Measurements from ENCODE around the gene PCSK6. TPM values are rescaled to one million over a fixed set of nuclear protein-coding genes. Genes with fewer than 3 reads are reported as not detected.

Gene PCSK6
- total and polyA plus RNA-seq, 2 donors from 2014 or later: 3.8 to 7.3 TPM

- DNase-seq (peak in 1 of 5 donors; percentile 37), FAIRE-seq (no peak)
- H3K4me1 ChIP-seq (ENCODE audit: control insufficient read depth in 2 of 3, insufficient read depth in 2 of 3, low read depth in 1 of 3, low read length in 3 of 3): no peaks in the 10 kb centered on the region
- no peak overlapping the region for H3K9ac ChIP-seq (ENCODE audit: low read length in 3 of 3)
- H3K36me3 ChIP-seq (ENCODE audit: control insufficient read depth in 2 of 3, insufficient read depth in 3 of 3, low read length in 3 of 3): no peaks in the 10 kb centered on the region
- no peak overlapping the region for H3K27ac ChIP-seq (ENCODE audit: low read depth in 2 of 2, low read length in 2 of 2)
- H3K27me3 ChIP-seq (ENCODE audit: control insufficient read depth, insufficient read depth, low read length): no peaks in the 10 kb centered on the region
- no peak for TF ChIP-seq CTCF (IDR thresholded peaks at IDR 0.05; ENCODE audit: borderline replicate concordance, extremely low read depth, insufficient read depth)
- H3K9me3 ChIP-seq (ENCODE audit: control insufficient read depth in 2 of 3, insufficient read depth in 1 of 3, low read length in 3 of 3): no peaks in the 10 kb centered on the region
- H3K4me3 ChIP-seq (ENCODE audit: low read length in 3 of 3): no peak overlapping the region
- intact Hi-C loops (cut with DNase I): no loop called here
These were observed 55.2 kb downstream of the PCSK6 start for GRCh38 chr15:101434032-101434920.

GRCh38 chr15:101433396-101433795 lies 56.1 kb downstream of the PCSK6 start:
- TF ChIP-seq CTCF (IDR thresholded peaks at IDR 0.05; ENCODE audit: borderline replicate concordance, extremely low read depth, insufficient read depth): no peak
- Histone ChIP-seq H3K4me1 (ENCODE audit: control insufficient read depth in 2 of 3, insufficient read depth in 2 of 3, low read depth in 1 of 3, low read length in 3 of 3) (no peaks in the 10 kb centered on the region), H3K36me3 (ENCODE audit: control insufficient read depth in 2 of 3, insufficient read depth in 3 of 3, low read length in 3 of 3) (no peaks in the 10 kb centered on the region), H3K9me3 (ENCODE audit: control insufficient read depth in 2 of 3, insufficient read depth in 1 of 3, low read length in 3 of 3) (no peaks in the 10 kb centered on the region), H3K27me3 (ENCODE audit: control insufficient read depth, insufficient read depth, low read length) (no peaks in the 10 kb centered on the region), H3K9ac (ENCODE audit: low read length in 3 of 3) (no peak overlapping the region), H3K27ac (ENCODE audit: low read depth in 2 of 2, low read length in 2 of 2) (no peak overlapping the region), H3K4me3 (ENCODE audit: low read length in 3 of 3) (no peak overlapping the region)
- DNase-seq (peak in 1 of 5 donors; percentile 48), FAIRE-seq (no peak)
- intact Hi-C loops (cut with DNase I): no loop called here

GRCh38 chr15:101432982-101433381 lies 56.5 kb downstream of the PCSK6 start:
- TF ChIP-seq CTCF (IDR thresholded peaks at IDR 0.05; ENCODE audit: borderline replicate concordance, extremely low read depth, insufficient read depth): no peak
- FAIRE-seq (no peak), DNase-seq (no peak)
- H3K9me3 ChIP-seq (ENCODE audit: control insufficient read depth in 2 of 3, insufficient read depth in 1 of 3, low read length in 3 of 3): no peaks in the 10 kb centered on the region
- H3K9ac ChIP-seq (ENCODE audit: low read length in 3 of 3): no peak overlapping the region
- H3K36me3 ChIP-seq (ENCODE audit: control insufficient read depth in 2 of 3, insufficient read depth in 3 of 3, low read length in 3 of 3): no peaks in the 10 kb centered on the region
- no peak overlapping the region for H3K27ac ChIP-seq (ENCODE audit: low read depth in 2 of 2, low read length in 2 of 2)
- H3K27me3 ChIP-seq (ENCODE audit: control insufficient read depth, insufficient read depth, low read length): no peaks in the 10 kb centered on the region
- H3K4me3 ChIP-seq (ENCODE audit: low read length in 3 of 3): no peak overlapping the region
- no peaks in the 10 kb centered on the region for H3K4me1 ChIP-seq (ENCODE audit: control insufficient read depth in 2 of 3, insufficient read depth in 2 of 3, low read depth in 1 of 3, low read length in 3 of 3)
- intact Hi-C loops (cut with DNase I): no loop called here
